Measurements from ENCODE around the gene ANXA2.

Gene ANXA2

DNA sequence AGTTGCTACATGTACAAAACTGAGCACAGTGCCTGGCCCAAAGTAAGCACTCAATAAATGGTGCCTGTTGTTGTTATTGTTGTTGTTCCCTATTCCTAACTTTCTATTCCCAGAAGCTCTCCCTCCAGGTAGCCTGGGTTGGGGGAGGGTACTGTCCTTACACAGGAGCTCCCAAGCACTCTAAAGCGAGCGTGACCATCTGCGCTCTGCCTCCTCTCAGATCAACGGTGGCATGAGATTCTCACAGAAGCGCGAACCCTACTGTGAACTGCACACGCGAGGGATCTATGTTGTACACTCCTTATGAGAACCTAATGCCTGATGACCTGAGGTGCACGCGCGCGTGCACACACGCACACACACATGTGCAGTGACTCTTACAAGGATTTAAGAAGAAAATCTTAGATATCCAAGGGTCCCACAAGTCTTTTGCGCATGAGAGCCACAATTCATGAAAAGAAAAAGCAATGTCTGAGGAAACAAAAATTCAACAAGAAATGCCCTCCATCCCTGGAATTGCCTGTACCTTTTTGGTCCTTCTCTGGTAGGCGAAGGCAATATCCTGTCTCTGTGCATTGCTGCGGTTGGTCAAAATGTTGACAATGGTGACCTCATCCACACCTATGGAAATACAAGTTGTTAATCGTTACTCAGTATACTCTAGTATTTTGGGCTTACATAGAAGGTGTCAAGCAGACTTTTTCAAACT, 33.7 kb downstream of the ANXA2 start:
- DNase-seq: no peak

DNA sequence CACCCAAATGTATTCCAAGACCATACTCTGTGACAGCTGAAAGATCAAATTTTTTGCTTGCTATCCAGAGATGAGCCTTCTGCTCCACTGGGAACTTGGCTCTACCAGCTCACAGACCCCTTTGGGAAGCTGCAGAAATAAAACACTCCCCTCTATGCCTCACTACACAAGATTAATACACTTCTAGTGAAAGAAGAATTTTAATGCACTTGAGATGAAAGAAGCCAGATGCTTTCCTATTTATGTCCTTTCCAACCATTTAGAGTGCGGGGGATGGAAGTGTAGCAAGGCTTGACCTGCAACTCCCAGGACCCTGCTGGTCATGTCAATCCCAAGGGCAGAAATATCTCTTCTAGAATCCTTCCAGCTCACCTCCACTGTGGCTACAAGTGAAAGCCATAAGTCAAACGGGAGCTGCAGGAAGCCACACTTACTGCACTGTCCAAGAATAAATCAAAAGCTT, 34.7 kb downstream of the ANXA2 start:
- DNase-seq: no peak

DNA sequence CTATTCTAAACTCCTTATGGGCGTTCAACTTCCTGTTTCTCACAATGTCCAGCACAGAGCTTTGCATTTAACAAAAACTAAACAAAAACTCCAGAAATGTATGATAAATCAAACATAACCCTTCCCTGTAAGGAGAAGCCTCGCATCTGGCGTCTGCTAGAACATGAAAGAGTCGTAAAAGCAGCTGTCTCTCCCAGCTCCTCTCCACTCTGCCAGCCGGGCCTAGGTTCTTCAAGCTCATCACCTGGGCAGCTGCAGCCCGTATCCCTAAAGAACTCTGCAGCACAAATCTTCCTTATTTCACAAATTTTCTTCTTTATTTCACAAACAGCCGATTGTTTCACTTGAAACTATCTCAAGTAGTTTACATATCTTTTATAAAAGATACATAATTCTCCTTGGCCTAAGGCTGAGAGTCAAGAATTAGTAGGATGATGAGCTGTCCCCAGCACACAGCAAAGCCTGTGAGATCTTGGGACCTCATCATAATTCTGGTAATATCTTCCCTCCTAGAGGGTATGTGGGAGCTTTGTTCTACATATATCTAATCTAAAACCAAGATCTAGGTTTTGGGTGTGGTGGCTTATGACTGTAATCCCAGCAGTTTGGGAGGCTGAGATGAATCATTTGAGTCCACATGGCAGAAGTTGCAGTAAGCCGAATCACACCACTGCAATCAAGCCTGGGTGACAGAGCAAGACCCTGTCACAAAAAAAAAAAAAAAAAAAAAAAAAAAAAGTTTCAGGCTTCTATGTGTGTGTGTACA, 35.3 kb downstream of the ANXA2 start:
- peak; percentile 60 for DNase-seq

DNA sequence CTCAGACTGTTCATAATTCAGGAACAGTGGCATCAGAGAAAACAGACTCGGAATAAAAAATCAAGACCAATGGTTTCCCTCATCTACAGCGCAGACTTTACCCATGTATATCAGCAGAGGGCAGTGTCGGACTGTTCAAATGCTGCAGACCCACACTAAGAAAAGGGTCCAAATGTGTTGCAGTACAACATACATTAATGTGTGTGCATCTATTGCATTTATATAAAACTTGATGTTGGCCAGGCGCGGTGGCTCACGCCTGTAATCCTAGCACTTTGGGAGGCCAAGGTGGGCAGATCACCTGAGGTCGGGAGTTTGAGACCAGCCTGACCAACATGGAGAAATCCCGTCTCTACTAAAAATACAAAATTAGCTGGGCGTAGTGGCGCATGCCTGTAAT, 38.0 kb downstream of the ANXA2 start:
- peak; percentile 83 for DNase-seq

DNA sequence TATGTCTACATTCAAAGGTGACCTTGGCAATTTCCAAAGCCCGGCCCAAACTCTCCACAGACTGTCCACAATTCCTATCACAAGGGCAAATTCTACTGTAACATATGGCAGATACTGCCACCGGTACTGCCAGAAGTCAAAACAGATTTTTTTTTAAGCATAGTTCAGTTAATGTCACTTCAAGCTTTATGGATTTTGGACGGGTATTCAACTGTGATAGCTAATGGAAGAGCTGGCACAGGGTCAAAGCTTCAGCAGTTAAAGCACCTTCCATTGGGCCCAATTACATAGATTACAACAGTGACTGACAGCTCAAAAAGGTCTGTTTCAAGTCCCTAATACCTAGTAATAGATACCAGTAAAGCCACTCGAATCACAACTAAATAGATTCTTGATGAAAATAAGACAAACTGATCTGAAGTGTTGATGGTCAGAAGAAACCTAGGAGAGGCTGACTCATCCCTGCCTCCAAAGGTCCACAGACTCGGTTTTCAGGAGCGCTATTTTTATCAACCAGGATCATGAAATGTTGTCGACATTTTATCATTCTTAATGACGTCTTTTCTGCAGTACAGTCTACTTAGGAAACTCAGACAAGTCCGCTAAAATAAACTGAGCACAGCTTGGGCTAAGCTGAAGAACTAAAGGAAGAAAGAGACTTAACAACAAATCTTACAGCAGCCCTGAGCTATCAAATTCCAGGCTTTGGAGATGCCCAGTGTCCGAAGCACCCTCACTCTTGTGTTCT, 38.7 kb downstream of the ANXA2 start:
- no peak for DNase-seq

DNA sequence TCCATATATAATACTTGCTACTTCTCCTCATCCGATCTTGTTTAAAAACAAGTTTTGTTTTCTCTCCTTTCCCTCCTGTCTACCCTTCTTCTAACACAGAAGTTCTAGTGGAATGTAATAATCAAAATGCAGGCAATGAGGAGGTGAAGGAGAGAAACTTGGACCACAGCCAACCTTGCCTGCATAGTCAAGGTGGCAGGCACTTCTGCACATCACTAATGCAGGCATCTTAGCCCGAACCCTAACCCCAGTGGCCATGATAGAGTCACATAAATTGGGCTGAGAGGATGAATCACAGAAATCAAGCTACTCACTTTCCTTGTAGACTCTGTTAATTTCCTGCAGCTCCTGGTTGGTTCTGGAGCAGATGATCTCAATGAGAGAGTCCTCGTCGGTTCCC, 41.0 kb downstream of the ANXA2 start:
- DNase-seq: no peak

DNA sequence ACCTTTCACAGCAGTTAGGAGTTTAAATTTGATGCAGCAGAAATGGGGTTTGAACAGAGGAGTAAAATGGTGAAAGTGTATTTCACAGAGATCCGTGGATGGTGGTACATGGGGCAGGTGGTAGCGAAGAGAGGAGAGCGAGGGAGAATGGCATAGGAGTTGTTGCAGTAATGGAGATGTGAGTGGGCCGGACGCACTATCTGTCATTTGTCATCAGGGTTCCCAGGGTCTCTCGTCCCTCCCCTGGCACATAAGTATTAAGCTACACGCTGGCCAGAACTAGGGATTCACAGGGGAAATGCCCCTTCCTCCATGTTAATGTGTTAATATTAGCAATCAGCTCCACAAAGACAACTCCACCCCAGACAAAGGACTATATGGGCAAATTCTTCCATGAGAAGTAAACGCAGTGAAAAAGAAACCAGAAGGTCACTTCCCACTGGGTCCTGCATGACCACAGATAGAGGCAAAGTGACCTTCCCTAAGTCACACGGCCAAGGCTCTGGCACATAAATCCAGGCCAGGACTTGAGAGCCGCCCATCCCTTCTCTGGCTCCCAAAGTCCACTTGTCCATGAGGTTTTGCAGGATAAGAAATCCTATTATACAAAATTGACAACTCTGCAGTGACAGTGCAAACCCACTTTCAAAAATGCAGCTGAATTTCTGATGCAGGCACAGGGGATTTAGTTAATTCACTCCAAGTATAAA, 42.5 kb downstream of the ANXA2 start:
- no peak for DNase-seq

DNA sequence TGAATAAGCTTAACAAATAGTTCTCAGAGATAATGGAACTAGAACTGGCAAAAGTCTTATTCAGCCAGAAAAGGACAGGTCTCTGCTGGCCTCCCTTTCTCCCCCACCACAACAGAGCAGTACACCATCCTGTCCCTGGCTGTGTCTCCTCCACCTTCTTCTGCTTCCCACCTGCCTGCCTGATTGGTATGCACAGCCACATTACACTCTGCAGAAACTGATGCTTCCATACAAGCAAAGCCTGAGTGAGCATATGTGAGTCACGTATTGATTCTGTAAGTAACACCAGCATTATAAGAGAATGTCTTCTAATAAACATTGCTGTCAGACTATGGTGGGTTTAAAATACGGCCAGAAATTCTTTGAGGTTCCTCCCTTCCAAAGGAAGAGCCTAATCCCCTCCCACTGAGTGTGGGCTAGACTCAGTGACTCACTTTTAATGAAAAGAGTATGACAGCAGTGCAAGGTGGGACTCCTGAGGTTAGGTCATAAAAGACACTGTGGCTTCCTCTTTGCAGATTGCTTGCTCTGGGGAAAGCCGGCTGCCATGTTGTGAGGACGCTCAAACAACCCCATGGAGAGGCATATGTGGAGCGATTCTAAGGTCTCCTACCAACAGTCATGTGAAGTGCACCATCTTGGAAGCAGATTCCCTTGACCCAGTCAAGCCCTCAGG, 44.4 kb downstream of the ANXA2 start:
- DNase-seq: no peak

DNA sequence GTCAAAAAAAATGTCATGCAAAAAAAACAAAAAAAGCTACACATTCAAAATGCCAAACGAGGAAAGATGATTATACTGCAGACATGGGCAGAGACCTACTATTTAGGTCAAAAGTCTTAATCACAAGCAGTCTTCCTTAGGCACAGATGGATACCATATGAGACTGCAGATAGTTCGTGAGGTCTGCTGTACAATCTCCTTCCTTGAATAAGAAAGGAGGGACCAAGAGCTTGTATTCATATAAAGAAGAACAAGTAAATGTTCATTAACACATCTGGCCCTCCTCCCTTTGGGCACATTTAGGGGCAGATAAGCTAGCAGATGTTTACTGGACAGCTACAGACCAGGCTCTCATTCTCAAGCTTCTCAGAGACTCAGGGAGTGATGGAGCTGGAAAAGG, 45.3 kb downstream of the ANXA2 start:
- no peak for DNase-seq

DNA sequence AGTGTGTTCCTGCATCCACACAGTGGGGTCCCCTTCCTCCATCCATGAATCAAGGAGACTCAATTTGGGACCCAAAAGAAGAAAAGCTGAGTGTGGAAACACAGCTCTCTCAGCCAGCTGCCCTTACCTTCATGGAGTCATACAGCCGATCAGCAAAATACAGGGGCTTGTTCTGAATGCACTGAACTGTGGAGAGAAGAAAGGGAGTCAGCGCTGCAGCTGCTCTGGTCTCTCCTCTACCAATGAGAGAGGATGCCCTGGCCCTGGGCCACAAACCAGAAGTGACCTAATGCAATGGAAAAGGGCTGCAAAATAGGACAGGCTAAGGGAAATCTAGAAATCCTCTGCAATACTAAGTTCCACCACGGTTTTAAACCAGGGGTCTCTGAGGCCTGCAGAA, 46.7 kb downstream of the ANXA2 start:
- no peak for DNase-seq

DNA sequence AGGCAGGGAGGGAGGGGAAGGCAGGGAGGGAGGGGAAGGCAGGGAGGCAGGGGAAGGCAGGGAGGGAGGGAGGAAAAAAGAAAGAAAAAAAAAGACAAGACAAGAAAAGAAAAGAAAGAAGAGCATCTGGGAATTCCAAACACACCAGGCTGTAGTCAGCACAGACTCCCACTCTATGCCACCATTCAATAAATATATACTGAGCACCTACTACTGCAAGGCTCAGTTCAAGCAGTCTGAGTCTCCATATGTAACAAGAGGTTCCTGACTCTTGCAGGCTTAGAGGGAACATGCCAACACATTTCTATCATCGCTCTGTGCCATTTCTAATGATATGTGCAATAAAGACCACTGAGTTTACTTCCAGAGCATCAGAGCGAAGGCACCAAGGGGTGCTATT, 47.7 kb downstream of the ANXA2 start:
- no peak for DNase-seq

DNA sequence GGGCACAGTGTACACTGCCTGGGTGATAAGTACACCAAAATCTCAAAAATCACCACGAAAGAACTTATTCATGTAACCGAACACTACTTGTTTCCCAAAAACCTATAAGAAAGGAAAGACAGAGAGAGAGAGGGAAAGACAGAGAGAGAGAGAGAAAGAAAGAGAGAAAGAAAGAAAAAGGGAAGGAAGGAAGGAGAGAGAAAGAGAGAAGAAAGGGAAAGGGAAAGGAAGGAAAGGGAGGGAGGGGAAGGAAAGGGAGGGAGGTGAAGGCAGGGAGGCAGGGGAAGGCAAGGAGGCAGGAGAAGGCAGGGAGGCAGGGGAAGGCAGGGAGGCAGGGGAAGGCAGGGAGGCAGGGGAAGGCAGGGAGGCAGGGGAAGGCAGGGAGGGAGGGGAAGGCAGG, 48.2 kb downstream of the ANXA2 start:
- no peak for DNase-seq

DNA sequence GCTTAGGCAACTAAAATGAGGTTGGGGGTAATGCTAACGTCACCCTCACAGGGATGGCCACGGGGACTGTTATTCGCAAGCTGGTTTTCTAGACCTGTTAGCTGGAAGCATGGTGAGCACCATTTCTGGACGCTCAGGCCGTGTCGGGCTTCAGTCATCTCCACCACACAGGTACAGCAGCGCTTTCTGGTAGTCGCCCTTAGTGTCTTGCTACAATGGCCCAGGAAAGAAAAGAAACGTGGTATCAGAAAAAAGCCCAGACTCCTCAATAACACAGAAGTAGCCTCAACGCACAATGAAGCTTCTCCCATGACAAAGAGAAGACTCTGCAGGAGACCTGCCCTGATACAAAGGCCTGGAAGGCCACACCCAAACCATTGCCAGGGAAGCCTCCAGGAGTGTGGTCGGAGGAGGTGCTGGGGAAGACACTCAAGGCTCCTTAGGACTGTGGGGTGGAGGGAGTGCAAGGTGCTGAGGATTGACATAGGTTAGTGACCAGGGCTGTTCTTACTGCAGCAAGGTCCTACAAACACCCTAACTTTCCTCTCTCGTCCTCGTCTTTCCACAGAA, 50.2 kb downstream of the ANXA2 start:
- DNase-seq: no peak

DNA sequence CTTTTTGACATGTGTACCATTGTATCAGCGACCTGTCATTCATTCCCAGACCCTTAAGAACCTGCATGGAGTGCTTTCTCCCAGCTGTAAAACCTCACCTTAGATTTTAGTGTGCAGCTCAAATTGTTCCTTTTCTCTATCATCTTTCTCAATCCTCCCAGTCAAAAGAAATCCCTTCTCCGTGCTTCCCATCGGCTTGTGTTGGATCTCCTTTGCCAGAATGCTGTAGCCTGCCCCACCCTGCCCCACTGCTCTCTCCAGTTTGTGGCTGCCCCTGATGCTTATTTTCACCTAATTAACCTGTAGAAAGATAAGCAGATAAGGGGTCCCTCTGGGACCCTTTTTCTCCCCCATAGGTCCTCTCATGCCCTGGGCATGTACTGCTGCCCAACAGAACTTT, 51.1 kb downstream of the ANXA2 start:
- no peak for DNase-seq

DNA sequence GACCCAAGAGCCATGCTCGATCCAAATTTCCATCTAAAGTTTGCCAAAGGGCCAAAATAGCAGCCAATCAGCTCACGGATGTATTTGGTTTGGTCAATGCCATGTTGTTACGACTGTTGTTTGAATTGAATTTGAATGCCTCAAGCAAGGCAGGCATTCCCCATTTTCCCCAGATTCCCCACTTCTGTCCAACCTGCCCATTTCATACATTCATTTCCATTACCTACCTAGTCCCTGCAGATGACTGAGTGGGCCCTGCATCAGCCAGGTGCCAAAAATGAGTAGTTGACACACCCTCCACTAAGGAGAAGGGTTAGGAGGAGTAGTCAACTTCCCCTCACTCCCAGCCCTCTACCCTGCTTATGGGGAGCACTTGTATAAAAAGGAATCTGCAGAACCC, 51.7 kb downstream of the ANXA2 start:
- DNase-seq: no peak

DNA sequence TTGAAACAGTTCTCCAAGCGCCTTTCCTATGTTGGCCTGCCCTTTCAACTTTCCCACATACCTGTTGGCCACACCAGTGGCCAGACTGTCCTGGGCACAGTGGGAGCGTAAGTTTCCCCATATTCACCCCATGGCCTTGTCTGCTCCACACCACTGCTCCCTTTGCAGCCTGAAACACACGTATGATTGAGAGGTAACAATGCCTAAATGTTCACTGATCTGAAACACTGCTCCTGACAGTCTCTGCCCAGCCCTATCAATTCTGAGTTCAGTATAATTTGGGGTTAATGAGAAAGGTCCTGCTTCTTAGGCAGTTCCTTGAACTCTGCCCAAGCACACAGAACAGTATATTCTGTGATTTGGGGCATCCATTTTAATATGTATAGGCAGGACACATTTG, 52.2 kb downstream of the ANXA2 start:
- DNase-seq: no peak

DNA sequence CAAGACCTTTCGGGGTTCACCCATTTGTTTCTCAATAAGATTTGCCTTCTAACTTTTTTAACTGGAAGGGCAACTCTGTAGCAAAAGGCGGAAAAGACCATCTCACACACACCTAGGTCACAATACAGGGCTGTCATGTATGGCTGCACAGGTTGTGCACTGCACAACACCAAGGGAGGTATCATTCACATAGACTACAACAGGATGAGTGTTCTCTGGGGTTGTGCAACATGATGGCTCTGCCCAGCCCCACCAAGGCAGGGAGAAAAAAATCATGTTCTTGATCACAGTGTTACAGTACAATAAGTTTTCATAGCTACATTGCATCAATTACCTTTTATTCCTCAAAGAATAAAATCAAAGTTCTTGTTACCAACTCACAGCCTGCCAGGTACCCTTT, 52.8 kb downstream of the ANXA2 start:
- no peak for DNase-seq

DNA sequence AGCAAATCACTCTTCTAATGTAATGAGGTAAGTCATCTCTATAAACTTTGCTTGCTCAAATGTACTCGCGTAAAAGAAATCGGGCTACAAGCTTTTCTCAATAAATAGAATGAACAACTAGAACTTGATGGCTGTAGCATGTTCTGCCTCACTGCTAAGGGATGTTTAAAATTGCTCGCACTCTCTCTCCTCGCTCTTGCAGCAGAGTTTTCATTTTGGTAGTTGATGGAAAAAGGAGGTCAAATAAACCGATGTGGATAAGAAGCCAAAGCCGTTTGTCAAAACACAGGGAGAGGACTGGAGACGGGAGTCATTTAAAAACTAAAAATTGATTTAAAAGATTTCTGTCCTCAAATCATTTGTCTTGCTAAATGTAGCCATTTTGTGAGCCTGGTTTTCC, 53.3 kb downstream of the ANXA2 start:
- DNase-seq: no peak

DNA sequence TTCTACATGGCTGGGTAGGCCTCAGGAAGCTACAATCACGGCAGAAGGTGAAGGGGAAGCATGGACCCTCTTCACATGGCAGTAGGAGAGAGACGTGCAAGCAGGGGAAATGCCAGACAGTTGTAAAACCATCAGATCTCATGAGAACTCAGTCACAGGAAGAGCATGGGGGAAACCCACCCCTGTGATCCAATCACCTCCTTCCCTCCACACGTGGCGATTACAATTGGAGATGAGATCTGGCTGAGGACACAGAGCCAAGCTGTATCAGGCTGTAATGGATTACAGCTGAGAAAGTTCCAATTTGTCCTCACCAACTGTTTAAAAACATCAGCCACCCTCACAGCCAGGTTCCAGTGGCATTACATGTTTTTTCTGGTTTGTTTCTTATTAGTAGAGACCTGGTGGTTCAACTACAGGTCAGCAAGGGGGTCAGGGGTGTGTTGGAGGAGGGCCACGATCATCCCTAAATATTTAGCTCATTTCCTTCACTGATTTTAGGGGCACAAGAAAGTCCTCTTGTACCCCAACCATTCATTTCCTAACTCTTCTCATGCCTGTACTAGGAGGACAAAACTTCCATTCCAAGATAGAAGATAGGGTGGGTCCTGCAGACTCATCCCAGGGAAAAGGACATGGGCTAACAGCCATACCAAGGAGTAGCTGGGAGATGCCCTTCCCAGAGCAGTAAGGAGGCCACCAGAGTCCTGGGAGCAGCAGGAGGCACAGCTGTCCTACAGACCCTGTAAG, 54.4 kb downstream of the ANXA2 start:
- no peak for DNase-seq

DNA sequence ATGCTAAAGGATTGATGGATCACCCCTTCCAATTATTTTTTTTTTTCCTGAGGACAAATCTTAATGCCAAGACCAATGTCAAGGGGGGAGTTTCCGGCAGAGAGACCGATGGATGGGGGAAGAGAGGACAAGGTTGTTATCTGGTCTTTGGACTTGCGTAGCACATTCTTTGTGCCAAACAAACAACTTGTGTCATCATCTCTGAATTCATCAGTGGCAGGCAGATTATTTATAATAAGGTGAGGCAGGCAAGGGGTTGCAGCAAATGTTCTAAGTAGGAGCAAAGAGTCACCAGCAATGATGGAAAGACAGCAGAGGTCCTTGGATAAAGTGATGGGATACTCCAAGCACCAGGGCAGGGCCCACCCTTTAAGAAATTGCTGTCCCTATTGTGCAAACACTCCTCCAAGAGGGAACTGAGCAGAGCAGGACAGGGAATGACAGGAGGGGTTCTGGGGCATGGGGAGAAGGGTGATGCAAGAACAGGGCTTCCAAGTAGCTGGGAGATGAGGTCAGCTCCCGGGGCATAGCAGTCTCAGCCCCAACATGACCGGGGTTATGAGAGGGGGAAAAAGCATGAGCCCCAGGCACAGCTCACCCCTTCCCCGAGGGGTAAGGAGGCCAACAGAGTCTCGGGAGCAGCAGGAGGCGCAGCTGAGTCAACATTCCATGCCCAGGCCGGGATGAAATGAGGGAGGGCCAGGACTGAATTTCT, 57.4 kb downstream of the ANXA2 start:
- DNase-seq: no peak

DNA sequence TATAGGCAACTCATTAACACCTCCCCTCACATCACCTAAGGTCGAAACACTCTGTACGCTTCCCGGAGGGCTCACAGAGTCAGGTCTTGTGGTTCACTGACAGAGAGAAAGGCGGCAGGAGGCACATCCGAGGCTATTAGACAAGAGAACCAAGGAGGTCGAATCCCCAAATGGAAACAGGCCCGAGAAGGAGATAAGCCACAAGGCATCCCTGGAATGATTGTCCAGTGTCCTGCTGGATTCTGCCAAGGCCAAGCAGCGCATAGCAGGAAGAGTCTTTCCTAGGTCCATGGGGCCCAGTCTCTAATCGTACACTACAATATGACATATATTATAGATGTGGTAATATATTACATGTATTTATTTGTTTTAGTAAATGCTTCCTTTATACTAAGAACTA, 58.5 kb downstream of the ANXA2 start:
- DNase-seq: no peak
